HG03442 (cell line): ENCODE results near the gene CDH15.
"Not testable (repeated sequence)": the region's sequence is repeated elsewhere in the genome, so short reads cannot be mapped to it uniquely, and the experiment has no call there.

Source experiments
- ATAC-seq: cut with Tn5 transposase; IDR thresholded peaks from one replicate; pipeline ENCODE4 v1.9.1; 2021; ENCODE audit warnings: mild to moderate bottlenecking, moderate library complexity; ENCODE audit not compliant: unreplicated experiment

Gene CDH15

GRCh38 chr16:89155851-89156739, 15.5 kb upstream of the CDH15 start:
- ATAC-seq = no peak

DNA sequence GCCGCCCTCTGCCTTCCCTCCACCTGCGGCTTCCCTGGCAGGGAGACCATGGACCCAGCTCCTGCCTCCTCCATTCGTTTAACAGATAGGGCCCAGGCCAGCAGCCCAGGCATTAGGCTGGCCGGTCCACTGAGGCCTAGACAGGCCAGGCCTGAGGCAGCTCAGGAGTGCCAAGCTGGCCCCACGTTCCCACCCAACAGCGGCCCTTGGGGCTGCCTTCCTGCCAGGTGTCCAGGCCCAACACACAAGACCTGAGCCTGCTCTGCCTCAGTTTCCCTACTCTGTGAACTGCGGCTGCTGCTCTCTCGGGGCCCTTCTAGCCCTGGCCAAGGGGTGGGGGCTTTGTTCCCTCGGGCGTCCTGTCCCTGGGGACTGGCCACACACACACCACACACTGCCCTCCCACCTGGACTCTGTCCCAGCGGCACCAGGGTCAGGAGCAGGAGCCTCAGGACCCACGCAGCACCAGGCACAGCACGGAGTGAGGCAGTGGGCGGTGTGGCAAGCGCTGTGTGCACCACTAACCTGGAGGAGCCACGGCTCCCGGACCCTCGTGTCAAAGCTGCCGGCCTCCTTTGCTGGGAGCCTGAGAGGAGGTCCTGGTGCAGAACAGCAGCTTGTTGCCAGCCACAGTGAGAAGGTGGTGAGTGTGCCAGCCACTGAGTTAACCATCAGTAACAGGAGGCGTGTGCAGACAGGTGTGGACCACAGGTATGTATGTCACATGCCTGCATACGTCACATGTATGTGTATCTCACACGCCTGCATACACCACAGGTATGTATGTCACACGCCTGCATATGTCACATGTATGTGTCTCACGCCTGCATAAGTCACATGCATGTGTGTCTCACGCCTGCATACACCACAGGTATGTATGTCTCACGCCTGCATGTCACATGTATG, 14.6 kb upstream of the CDH15 start:
- ATAC-seq = no peak

DNA sequence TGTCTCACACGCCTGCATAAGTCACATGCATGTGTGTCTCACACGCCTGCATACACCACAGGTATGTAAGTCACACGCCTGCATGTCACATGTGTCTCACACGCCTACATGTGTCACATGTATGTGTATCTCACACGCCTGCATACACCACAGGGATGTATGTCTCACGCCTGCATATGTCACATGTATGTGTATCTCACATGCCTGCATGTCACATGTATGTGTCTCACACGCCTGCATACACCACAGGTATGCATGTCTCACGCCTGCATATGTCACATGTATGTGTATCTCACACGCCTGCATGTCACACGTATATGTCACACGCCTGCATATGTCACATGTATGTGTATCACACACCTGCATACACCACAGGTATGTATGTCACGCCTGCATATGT, 13.8 kb upstream of the CDH15 start:
- no peak for ATAC-seq

- ATAC-seq = no peak
Measured at GRCh38 chr16:89159066-89159849, 12.3 kb upstream of the CDH15 start.

DNA sequence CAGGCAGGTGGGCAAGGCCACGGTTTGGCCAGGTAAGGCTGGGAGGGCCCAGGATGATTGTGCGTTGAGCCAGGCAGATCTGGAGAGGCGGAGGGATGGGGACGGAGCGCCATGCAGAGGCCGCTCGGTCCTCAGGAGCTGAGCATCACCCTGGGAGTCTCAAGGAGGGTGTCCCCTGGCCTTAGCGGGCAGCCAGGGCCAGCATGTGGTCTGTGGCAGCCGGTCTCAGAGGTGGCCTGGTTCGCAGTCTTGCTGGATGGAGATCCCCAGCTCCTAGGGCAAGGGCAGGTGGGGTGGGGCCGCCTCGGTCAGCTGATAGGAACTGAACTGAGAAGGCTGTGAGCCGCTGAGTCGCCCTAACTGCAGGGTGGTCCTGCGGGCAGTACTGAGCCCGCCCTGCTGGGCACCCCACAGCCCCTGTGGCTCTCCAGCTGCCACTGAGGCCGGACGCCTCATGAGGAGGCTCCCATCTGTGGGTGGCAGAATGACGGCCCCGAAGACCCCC, 11.6 kb upstream of the CDH15 start:
- ATAC-seq = no peak

DNA sequence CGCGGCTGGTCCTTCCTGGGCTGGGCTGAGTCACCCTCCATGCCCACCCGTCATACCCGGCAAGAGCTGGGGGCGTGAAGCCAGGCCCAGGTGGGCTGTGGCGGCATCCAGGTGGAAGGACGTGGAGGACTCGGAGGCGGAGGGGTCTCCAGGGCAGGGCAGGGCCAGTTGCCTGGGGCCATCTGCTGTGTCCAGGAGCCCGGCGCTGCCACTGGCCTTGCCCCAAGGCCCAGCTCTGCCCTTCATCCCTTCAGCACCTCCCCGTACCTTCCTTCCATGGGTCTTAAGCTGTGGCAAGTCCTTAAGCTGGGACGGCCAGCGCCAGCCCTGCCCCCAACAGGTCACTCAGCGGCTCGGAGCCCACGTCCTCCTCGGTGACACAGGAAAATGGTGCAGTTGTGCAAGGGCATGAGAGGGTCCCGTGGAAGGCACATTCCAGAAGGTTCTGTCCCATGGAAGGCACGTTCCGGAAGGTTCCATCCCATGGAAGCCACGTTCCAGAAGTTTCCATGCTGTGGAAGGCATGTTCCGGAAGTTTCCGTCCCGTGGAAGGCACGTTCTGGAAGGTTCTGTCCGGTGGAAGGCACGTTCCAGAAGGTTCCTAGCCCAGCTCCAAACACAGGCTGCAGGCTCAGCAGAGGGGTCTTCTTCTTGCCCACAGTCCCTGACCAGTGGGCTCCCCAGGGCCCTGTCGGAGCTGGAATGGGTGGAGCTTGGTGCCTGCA, 10.4 kb upstream of the CDH15 start:
- ATAC-seq = no peak

DNA sequence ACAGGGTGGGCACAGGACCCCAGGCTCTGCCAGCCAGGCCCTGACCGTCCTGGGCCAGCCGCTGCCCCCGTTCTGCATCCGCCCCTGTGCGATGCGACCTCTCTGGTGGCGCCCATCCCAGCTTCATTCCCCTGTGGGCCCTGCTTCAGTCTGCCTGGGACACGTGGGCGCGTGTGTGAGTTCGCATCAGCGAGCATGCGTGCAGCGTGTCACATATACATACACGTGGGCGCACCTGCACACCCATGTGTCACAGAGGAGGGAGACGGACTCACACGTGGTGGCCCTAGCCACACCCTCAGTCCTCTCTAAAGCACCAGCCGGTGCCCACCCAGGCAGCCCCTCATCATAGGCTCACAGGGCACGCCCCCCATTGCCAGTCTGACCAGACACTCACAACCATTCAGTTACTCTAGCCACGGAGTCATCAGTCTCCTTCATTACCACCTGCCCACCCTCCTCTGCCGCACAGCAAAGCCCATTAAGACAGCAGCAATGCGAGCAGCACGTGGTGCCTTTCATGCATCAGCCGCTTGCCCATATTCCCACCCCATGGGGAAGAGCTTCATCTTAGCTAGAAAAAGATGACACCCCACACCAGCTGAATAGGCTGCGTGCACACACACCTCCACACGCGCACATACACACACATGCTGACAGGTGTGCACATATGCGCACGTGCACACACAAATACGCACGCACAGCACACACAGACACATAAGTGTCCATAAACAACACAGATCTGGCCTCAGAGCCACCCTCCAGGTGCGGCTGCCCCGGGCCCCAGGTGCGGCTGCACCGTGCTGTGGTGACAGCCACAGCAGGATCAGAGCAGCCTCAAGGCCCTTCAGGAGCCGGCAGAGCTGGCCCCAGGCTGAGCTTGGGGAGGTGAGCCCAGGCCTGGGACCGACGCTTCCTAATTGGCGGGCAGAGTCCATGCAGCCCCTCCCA, 9.5 kb upstream of the CDH15 start:
- no peak for ATAC-seq

DNA sequence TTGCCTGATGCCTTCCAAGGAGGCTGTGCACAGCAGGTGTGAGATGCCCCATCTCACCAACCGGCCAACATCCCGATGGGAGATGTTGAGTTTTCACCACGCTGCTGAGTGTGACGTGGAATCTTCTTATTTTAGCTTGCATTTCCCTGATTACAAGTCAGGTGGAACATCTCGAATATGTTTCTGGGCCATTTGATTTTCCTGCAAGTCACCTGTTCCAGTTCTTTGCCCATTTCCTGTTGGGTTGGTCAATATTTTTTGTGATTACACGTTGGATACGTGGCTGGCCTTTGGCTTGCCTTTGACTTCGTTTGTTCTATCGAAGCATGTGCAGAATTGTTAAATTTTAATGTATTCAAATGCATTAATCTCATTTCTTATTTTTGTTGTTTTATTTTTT, 8.3 kb upstream of the CDH15 start:
- ATAC-seq = no peak

GRCh38 chr16:89164436-89164835, 7.1 kb upstream of the CDH15 start:
- no peak for ATAC-seq

DNA sequence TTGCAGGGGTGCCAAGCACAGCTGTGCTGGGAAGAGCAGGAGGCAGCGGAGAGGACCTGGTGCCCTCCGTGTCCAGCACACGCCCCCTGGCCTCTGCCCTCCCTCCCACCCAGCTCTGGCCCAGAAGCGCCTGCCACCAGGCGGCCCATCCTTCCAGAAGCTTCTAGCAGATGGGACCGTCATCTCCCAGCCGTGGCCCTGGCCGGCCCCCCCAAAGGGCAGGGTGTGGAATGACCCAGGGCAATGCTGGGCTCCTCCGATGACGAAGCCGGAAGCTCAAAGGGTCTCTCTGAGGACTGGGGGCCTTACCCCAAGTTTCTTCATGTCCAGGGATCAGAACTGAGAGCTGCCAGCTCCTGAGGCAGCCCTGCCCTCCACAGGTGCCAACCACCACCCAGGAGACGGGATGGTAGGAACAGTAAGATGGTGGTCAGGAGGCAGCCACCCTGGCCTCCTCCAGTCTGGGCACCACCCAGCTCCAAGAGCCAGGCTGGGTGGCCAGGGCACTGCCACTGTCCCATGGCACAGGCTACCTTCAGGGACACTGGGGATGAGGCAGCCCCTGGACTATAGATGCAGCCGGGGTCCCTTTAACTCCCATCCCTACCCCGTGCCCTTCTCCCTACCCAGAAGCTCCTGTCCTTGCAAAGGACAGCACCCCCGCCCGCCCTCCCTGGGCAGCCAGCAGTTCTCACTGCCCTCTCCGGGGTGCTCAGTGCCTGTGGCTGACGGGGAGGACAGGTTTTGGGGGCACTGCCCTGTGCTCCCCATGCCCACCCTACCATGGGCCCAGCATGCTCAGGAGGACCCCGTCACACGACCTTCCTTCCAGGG, 6.5 kb upstream of the CDH15 start:
- ATAC-seq = no peak

DNA sequence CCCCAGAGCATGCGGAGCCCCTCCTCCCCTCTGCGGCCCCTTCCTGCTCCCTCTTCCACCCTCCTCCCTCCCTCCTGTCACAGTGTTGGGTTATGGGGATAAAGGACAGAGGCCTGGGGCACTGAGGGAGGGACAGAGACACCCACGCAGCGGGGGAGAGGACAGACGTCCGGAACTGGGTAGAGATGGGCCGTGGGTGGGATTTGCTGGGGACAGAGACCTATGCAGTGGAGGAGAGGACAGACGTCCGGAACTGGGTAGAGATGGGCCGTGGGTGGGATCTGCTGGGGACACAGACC, 5.9 kb upstream of the CDH15 start:
- ATAC-seq = not testable (repeated sequence)

- ATAC-seq = no peak
Measured at GRCh38 chr16:89166696-89167424, 4.7 kb upstream of the CDH15 start.

GRCh38 chr16:89167425-89167941, 4.1 kb upstream of the CDH15 start:
- no peak for ATAC-seq

- no peak for ATAC-seq
Measured at GRCh38 chr16:89168381-89169189, 3.0 kb upstream of the CDH15 start.

DNA sequence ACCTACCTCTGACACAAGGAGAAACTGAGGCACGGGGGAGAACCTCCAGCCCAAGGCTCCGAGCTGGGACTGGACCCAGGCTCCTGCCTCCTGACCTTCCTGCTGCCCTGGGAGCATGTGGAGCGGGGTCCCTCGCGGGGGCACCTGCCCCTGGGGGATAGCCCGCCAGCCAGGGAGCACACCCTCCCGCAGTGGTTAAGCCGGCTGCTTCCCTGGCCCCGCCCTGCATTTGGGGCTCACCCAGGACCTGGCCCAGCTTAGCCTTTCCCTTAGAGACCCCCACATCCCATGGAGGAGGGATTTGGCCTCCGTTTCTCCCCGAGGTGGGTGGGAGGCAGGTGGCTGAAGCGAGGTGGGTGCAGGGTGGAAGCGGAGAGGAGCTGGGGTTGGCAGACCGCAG, 1.8 kb upstream of the CDH15 start:
- ATAC-seq = no peak

GRCh38 chr16:89170346-89171215, 967 bp upstream of the CDH15 start:
- ATAC-seq = no peak
